Ecto neural progenitor cell (in vitro differentiated cells): ENCODE results near the gene GALNT17.

ENCODE experiments used
- DNase-seq: peaks from one replicate; pipeline ENCODE4 v3.0.0-alpha.2; 2018; ENCODE audit warnings: low spot score

The GALNT17 gene

DNA sequence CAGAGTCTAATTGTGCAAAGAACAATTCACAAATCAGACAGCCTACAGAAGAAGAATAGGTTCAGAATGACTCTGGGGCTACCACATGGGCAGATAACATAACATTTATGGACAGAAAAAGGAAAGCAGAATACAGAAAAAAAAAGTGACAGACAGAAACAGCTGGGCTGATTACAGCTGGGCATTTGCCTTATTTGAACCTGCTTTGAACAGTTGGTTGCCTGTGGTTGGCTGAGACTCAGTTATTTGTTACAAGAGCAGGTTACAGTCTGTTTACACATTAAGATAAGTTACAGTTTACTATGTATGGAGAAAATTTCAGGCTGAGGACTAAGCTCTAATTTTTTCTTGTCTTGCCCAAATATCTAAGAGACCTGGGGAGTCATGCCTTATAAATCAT lies 327.2 kb downstream of the GALNT17 start:
- no peak for DNase-seq

DNA sequence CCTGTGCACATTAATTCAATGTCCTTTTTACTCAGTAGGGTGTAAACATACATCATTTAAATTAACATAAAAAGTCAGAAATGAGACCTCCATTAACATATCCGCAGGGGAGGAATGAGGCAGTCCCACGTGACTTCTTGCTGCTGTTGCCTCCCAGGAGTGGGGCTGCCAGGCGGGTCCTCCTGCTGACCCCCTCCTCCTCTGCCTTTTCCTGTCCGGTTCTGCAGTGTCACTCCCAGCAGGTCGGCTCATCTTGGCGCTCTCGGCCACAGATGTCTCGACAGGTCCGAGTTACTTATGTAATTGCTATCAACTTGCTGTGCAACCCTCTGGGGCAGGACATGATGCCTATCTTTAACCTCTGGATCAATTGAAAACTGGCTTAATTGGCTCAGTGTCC lies 329.6 kb downstream of the GALNT17 start:
- no peak for DNase-seq

DNA sequence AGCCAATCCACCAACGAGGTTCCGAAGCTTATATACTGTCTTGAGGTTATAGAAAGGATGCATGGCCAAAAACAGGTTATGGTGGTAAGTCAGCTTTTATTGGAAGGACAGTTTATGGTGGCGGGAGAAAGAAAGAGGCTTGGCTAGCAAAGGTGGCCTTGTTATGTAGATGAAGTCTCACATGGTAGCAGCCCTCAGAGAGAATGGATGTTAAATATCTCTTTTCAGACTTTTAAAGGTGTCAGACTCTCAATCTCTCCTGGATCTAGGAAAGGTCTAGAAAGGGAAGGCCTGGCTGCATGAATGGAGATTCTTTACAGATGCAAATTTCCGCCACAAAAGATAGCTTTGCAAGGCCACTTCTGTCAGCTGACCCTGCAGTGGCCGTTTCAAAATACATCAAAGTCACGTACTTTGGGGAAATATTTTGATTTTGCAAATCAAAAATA lies 333.8 kb downstream of the GALNT17 start:
- no peak for DNase-seq

DNA sequence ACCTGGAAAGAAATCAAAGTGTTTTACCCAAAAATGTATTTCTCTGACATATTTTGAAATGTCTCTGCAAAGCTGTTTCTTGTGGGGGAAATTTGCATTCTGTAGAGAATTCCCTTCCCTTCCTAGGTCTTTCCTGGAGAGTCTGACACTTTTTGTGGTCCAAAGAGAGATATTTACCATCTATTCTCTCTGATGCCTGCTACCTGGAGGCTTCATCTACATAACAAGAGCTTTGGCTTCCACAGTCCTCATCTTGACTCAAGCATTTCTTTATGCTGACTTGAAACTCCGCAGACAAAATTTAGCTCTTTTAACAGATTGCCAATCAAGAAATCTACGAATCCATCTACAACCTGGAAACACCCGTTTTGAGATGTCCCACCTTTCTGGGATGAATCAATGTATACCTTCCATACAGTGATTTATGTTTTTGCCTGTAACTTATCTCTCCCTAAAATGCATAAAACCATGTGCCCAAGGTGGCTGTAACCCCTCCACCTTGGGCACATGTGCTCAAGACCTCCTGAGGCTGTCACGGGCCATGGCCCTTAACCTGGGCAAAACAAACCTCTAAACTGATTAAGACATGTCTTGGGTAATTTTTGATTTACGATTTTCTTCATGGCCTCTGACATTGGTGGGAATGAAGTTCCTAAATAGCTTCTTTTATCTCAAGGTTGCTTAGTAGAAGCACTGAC lies 334.7 kb downstream of the GALNT17 start:
- no peak for DNase-seq

DNA sequence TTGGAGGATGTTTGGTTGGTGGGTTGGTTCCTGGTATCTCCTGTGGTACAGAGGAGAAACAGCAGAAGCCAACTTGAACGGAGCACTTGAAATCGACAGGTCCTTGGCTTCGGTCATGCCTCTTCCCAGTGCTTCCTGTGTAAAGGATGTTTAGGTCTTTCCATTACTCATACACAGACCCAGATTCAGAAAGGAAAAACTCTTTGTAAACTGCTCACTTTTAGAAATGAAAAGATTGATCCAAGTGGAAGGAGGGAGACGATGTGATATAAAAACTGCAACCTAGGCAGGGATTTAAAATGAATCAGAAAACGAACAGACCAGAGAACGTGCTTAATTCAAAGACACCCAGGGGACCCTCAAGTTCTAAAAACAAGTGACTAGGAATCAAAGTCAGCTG lies 338.4 kb downstream of the GALNT17 start:
- no peak for DNase-seq

DNA sequence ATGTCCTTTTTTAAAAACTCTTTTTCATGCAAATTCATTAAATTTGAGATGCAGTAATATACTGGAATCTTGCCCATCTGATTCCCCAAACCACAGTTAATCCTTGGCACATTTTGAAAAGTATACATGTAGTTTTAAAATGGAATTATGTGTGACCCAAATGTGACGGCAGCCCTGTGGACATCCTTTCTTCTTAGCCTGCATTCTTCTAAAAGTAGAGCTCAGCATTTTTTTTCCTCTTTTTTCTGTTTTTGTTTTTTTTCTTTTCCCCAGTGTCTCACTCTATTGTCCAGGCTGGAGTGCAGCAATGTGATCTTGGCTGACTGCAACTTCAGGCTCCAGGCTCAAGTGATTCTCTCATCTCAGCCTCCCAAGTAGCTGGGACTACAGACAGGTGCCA lies 338.9 kb downstream of the GALNT17 start:
- no peak for DNase-seq

DNA sequence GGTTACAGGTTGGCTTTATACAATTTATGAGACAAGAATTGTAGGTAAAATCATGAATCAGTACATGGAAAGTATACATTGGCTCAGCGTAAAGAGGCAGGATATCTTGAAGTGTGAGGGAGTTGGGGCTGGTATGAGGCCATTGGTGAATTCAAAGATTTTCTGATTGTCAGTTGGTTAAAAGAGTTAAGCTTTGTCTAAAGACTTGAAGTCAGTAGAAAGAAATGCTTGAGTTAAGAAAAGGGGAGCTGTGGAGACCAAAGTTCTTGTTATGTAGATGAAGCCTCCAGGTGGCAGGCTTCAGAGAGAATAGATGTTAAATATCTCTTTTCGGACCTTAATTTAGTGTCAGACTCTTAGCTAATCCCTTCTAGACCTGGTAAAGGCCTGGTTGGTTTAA lies 341.0 kb downstream of the GALNT17 start:
- no peak for DNase-seq

DNA sequence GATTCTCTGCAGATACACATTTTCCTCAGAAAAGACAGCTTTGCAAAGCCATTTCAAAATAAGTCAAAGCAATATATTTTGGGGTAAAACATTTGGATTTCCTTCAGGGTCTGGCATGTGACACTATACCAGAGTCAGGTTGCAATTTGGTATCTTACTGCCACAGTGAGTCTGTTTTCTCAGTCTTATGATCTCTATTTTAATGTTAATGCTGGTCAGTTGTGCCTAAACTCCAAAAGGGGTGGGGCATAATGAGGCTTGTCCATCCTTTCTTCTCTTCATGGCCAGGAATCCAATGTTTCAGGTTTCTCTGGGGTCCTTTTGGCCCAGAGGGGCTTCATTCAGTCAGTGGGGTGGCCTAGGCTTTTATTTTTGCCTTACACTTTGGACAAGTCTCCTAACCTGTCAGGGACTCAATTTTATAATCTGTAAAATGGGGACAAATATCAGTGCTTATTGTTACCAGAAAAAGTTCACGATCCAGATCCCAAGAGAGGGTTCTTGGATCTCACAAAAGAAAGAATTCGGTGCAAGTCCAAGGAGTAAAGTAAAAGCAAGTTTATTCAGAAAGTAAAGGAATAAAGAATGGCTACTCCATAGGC lies 341.5 kb downstream of the GALNT17 start:
- DNase-seq, result no peak

DNA sequence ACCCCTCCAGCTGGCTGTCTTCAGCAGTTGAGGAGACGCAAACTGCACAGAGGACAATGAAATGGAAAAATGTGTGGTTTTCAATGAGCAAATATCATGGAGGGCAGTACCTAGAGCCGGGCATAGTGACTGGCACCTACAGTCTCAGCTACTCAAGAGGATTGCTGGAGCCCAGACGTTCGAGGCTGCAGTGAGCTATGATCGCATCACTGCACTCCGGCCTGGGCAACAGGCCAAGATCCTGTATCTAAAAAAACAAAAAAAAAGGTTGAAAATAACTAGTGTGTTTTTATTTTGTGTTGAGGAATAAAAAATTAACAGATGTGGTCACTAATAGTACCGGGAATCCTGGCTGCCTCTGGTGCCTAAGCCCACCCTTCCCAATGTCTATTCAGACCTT lies 345.5 kb downstream of the GALNT17 start:
- DNase-seq, result no peak

DNA sequence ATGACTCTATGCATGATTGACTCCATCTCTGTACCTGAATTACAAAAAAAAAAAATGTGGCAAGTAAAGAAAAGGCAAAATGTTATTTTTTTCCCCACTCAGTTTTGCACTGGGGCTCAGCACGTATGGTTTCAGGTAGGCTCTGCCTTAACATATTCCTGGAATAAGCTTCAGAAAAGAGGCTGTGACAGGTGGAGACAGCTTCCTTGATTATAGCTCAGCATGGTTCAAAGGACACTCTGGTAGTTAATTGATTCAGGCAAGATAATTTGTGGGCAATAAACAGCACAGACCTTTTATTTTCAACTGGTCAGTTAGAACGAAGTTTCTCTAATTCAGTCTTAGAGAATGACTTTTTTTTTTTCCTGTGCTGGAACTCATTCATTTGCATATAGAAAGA lies 347.3 kb downstream of the GALNT17 start:
- no peak for DNase-seq

DNA sequence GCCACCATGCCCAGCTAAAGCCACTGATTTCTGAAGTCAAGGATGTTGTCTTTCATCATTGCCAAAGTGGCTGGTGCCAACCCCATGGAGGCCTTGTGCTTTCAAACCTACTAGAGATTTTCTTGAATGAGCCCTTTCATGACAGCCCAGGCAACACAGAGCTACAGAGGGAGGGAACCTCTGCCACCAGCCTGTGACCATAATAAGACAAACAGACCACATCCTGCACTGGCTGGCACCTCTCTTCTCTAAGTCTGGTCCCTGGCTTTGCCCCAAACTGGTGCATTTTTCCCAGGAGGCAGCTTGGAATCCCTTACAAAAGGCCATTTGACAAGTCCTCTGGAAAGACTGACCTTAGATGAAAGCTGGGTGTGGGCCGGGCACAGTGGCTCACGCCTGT lies 348.8 kb downstream of the GALNT17 start:
- DNase-seq, result no peak

DNA sequence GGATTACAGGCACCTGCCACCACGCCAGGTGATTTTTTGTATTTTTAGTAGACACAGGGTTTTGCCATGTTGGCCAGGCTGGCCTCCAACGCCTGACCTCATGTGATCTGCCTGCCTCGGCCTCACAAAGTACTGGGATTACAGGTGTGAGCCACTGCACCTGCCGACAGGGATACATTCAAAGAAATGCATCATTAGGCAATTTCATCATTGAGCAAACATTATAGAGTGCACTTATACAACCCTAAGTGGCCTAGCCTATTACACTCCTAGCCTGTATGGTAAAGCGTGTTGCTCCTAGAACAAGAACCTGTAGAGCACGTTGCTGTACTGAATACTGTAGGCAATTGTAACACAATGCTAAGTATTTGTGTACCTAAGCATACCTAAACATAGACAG lies 350.3 kb downstream of the GALNT17 start:
- DNase-seq, result no peak

DNA sequence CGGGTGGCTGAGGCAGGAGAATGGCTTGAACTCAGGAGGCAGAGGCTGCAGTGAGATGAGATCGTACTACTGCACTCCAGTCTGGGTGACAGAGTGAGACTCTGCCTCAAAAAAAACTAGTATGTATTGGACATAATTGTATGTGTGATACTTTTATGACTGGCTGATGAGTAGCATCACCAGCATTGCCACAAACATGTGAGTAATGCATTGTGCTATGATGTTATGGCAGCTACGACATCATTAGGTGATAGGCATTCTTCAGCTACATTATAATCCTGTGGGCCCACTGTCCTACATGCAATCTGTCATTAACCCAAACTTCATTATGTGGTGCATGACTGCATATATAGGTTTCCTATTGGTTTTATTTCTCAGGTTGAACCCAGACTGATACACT lies 352.4 kb downstream of the GALNT17 start:
- DNase-seq, result no peak

DNA sequence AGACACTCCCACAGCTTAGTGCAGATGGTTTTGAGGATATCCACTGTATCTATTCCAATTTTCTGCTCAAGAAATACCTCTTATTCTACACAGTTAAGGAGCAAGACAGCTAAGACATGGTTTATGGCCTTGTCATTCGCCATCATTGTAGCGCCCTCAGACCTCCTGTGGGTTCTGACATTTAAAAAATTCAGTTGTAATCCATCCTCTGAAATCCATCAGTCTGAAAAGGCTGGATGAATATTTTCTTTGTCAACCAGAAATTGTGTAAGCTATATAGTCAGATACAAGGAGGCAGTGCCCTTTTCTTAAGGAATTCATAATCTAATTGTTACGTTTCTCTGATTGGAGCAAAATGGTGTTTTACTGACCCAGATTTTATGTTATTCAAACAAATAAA lies 353.6 kb downstream of the GALNT17 start:
- no peak for DNase-seq

DNA sequence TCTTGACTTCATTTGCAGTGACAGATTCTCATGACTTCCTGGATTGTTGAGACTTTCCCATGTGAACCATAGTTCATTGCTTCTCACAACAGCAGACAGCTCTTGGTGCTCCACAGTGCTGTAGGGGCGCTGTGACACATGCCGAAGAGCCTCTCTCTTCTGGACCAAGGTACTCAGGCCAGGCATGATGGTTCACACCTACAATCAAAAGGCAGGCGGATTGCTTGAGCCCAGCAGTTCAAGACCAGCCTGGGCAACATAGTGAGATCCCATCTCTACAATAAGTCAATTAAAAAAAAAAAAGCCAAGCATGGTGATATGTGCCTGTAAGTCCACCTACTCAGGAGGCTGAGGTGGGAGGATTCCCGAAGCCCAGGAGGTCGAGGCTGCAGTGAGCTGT lies 354.5 kb downstream of the GALNT17 start:
- no peak for DNase-seq

DNA sequence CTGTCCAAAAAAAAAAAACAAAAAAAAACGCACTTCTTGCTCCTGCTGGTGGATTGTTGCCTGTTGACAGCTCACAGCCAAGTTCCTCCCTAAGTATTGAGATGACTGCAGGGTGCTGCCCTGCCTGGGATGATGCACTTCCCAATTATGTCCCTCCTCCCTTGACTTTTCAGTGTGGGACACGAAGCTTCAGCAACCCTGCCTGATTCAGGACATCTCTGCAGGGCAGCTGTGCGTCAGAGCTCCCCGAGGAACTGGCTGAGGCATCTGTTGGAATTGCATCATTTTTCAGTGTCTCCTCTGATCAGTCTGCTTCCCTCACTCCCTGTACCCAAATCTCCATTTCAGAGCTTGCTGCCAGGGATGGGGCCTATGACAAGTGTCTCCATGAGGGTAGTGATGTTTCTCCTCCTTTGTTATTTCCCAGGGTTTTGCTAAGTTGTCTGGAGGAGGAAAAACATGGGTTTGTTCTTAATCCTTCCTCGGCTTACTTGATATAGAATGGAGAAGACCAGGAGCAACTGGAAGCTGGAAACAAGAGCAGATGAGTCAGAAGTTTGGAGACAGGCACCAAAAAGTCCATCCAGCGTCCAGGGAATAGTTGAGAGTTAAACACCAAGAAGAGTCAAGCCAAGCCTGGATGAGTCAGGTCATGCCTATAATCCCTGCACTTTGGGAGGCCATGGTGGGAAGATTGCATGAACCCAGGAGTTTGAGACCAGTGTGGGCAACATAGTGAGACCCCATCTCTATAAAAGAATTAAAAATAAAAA lies 355.1 kb downstream of the GALNT17 start:
- DNase-seq, result no peak

DNA sequence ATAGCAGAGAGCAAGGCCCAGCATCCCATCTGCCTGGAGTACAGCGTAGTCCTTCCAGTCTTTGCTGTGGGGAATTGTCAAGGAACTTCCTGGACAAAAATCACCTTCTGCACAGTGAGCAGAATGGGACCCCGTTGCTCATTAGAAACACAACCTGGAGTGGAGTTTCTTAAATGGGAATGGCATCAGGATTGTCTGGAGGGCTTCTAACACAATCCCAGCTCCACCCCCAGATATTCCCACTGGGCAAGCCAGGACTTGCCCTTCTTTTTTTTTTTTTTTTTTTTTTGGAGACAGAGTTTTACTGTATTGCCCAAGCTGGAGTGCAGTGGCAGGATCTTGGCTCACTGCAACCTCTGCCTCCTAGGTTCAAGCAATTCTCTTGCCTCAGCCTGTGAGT lies 356.4 kb downstream of the GALNT17 start:
- no peak for DNase-seq

DNA sequence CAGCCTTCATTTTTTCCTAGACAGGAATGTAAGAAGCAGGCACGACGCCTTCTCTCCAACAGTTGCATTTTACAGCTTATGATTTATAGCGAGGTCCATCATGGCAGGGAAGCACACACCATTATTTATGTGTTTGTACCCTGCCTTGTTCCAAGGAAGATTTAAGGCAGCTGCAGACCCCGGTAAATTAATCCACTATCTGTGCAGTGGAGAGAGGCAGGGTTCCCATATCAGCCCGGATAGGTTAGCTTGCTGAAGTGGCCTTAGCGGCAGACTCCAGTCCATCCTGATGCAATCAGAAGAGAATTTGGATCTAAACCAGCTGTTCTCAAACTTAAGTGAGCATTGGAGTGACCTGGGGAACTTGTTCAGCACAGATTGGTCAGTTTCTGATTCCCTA lies 359.4 kb downstream of the GALNT17 start:
- DNase-seq, result no peak

DNA sequence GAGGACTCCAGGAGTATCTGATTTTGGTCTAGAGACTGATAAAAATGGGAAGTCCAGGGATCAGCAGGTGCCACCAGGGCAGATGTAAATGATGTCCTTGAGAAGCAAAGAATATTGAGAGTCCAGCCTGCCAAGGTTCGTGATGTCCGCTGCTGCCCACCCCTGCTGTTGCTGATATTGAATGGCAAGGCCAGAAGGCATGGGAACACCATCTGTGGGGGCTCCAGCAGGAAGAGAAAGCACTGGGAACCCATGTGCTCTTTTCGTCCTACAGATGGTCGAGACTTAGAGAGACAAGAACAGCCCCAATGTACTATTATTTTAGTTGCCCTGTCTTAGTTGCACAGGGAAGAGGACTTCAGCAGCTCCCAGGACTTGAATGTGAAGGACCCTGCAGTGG lies 363.9 kb downstream of the GALNT17 start:
- no peak for DNase-seq

DNA sequence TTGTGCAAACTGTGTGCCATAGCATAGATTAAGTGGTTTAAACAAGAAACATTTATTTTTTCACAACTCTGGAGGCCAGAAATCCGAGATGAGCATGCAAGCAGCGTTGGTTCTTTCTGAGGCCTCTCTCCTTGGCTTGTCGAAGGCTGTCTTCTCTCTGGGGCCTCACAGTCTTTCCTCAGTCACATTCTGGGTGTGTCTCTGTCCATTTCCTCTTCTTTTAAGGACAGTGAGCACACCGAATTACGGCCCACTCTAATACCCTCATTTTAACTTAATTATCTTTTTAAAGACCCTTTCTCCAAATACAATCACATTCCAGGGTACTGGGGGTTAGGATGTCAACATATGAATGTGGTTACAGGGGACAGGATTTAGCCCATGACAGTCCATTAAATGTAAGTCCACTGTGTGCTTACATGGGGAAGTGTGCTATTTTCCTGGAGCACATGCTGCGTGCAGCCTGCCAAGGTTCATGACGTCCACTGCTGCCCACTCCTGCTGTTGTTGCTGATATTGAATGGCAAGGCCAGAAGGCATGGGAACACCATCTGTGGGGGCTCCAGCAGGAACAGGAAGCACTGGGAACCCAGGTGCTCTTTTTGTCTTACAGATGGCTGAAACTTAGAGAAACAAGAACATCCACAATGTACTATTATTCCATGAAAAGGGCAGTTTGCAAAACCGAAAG lies 365.5 kb downstream of the GALNT17 start:
- DNase-seq, result no peak

DNA sequence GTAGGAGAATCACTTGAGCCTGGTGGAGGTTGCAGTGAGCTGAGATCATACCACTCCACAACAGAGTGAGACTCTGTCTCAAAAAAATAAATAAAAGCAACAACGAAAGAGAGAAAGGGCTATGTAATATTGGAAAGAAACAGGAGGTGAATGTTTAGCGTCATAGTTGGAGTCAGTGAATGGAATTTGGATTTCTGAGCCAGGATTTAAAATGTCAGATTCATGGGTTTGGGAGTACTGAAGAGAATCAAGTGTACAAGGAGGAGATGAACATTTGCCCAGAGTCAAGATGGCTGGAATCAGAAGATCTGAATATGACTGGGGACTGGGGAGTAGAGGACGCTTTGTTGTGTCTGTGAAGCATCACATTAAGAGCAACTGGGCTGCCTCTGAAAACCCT lies 366.4 kb downstream of the GALNT17 start:
- DNase-seq, result no peak

DNA sequence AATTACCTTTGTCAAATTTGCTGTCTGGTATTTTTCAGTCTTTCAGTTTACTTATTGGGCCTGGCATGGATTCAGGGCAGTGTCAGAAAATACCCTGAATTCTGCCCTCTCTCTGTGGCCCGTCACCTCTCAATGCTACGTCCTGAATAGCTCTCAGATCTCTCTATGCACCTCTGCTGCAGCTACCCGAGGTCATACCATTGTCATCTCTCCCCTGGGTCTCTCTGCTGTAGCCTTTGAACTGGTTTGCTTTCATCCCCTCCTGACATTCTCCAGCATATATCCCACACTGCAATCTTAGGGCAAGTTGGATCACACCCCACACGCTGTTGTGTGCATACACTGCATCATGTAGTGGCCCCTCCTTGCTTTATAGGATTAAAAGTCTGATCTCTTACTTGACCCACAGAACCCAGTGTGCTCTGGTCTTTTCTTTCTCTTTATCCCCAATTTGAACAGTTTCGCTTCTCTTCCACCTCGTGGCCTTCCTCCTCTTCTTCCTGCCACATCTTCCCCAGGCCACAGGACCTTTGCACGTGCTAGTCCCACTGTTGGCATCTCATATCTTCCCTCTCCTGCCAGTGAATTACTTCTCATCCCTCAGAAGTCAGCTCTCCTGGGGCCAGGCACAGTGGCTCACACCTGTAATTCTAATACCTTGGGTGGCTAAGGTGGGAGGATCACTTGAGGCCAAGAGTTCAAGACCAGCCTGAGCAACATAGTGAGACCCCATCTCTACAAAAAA lies 372.9 kb downstream of the GALNT17 start:
- DNase-seq, result no peak
